Daoy (cell line): Measurements from ENCODE around the gene RTP2. TPM values are rescaled to one million over a fixed set of nuclear protein-coding genes. Genes with fewer than 3 reads are reported as not detected.
"Not testable (repeated sequence)": the region's sequence is repeated elsewhere in the genome, so short reads cannot be mapped to it uniquely, and the experiment has no call there.

ENCODE experiments used
- DNase-seq: peaks from one replicate; pipeline ENCODE4 v3.0.0-alpha.2; 2015; ENCODE audit warnings: low read depth
- total RNA-seq: library from RNA; depleted of rRNA; stranded (reverse); fragments of >200 nt; shearing (Covaris generic); gene quantifications from 2 replicates; pipeline ENCODE4 v1.2.3, GENCODE V29; 2014

The RTP2 gene
- total RNA-seq, 1 experiment from 2014 or later: not detected

GRCh38 chr3:187713504-187713903, 11.1 kb upstream of the RTP2 start:
- peak; percentile 33 for DNase-seq

- DNase-seq: peak; percentile 31
Measured at GRCh38 chr3:187709155-187709554, 6.8 kb upstream of the RTP2 start.

- DNase-seq: no peak
Measured at GRCh38 chr3:187708696-187709095, 6.3 kb upstream of the RTP2 start.

GRCh38 chr3:187706971-187707370, 4.6 kb upstream of the RTP2 start:
- no peak for DNase-seq

GRCh38 chr3:187705164-187705563, 2.8 kb upstream of the RTP2 start:
- no peak for DNase-seq

GRCh38 chr3:187700249-187700648, 2.1 kb downstream of the RTP2 start:
- no peak for DNase-seq

- DNase-seq: no peak
Measured at GRCh38 chr3:187698499-187699399, 3.6 kb downstream of the RTP2 start.

- DNase-seq: no peak
Measured at GRCh38 chr3:187696021-187696420, 6.3 kb downstream of the RTP2 start.

GRCh38 chr3:187695449-187695848, 6.9 kb downstream of the RTP2 start:
- DNase-seq: no peak

GRCh38 chr3:187694801-187695200, 7.6 kb downstream of the RTP2 start:
- DNase-seq: no peak

- no peak for DNase-seq
Measured at GRCh38 chr3:187693431-187693830, 8.9 kb downstream of the RTP2 start.

GRCh38 chr3:187689984-187690383, 12.4 kb downstream of the RTP2 start:
- no peak for DNase-seq

GRCh38 chr3:187686621-187687273, 15.6 kb downstream of the RTP2 start:
- no peak for DNase-seq

GRCh38 chr3:187685948-187686347, 16.4 kb downstream of the RTP2 start:
- no peak for DNase-seq

GRCh38 chr3:187684880-187685279, 17.5 kb downstream of the RTP2 start:
- peak; percentile 33 for DNase-seq

- no peak for DNase-seq
Measured at GRCh38 chr3:187684444-187684843, 17.9 kb downstream of the RTP2 start.

- DNase-seq: not testable (repeated sequence)
Measured at GRCh38 chr3:187681756-187682155, 20.6 kb downstream of the RTP2 start.

GRCh38 chr3:187679638-187680396, 22.5 kb downstream of the RTP2 start:
- peak; percentile 78 for DNase-seq

- peak; percentile 61 for DNase-seq
Measured at GRCh38 chr3:187678726-187679268, 23.6 kb downstream of the RTP2 start.

GRCh38 chr3:187677604-187678003, 24.8 kb downstream of the RTP2 start:
- no peak for DNase-seq

GRCh38 chr3:187673012-187673411, 29.3 kb downstream of the RTP2 start:
- DNase-seq: no peak
